Left ventricle myocardium superior (tissue), 1 donor: Measurements from ENCODE around the gene CDH26. TPM values are rescaled to one million over a fixed set of nuclear protein-coding genes. Genes with fewer than 3 reads are reported as not detected.
A peak's percentile ranks its signal among the peaks of the same experiment; 100 is the strongest.

ENCODE experiments used
- ATAC-seq: fragments of 200-7000 bp; cut with Tn5 transposase; one replicate; pipeline ENCODE4 v1.9.1; 2020; ENCODE audit warnings: mild to moderate bottlenecking, moderate library complexity
- DNase-seq: peaks from one replicate; pipeline ENCODE4 v3.0.0-alpha.2; 2020
- intact Hi-C: fragments of 100-400 bp; cut with micrococcal nuclease; formaldehyde crosslinking; loops from one replicate; pipeline ENCODE4 v1.11.0; 2022
- long read RNA-seq: library from polyadenylated mRNA; unstranded; transcript quantifications from one replicate; pipeline ENCODE4 v2.0.0, GENCODE V29; 2021
- total RNA-seq: library from RNA; stranded (reverse); fragmentation: NEBNext Ultra II Directional; extraction: Animal tissue kit (Norgen Biotek cat#: 25700); gene quantifications from one replicate; pipeline ENCODE4 v1.2.1, GENCODE V29; 2021
- donor health status: DM: no; HTN: yes; CAD: no; lungs with severe emphysema.

The CDH26 gene
- total RNA-seq = 1.6 TPM
- long read RNA-seq, partial matches to known transcripts = 0 of 4 reads
- long read RNA-seq, other reads (novel, unspliced or antisense) = 4 of 4 reads

DNA sequence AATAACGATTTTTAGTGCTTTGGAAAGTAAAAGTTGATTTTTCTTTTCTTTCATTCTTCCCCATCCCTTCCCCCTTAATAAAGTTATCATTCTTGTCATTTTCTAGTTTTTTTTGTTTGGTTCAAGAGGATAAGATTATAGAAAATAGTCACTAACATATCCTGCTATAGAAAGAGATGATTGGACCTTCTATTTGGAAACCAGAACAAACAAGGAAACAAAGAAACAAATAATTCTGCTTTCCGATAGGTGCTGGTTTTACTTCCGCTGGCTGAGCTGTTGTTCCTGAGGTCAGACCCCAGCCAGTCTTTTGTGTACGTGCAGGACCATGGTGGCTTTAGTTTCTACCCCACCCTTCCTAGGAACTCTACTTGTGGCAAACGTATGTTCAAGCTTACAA lies at the start of gene CDH26:
Gene CDH26 (plus strand): TSS at position 301 of the 400 bp plus-strand sequence. CDS start 304 bp downstream, outside the sequence.
- intact Hi-C loops = no loop called here
- ATAC-seq = no peak
- DNase-seq = no peak

DNA sequence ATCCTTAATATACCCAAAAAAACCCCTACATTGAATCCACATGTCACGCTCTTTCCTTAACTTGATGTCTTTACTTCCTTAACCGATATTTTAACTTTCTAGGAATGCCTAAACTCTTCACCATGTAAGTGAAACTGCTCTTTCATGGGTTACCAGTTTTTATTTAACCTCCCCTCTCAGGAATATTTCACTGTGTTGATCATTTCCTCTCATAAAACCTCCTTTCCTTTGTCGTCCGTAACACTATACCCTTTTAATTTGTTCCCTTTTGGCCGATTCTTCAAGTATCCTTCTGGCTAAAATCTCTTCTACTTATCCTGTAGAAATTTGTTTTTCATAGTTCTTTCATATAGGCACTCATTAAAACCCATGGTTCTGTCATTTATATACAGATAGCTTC lies 49.4 kb upstream of the CDH26 start:
- ATAC-seq = no peak
- no peak for DNase-seq
- intact Hi-C loops = no loop called here

DNA sequence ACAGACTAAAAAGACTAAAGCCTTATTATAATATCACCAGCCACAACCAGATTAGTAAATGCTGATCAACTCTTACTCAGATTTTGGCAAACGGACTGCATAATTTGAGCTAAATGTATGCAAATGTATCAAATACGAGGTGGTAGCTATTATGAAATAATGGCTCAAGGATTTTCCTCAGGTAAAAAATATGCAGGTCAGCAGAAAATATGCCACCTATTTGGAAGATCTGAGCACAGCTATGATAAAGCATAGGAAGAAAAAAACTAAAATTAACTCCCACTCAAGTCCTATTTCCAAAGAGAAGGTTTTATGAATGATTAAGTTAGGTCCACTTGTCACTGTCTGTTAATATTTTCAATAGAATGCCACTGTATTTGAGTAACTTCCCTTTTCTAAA lies 47.2 kb upstream of the CDH26 start:
- DNase-seq (no peak), ATAC-seq (no peak)
- intact Hi-C loops = no loop called here

DNA sequence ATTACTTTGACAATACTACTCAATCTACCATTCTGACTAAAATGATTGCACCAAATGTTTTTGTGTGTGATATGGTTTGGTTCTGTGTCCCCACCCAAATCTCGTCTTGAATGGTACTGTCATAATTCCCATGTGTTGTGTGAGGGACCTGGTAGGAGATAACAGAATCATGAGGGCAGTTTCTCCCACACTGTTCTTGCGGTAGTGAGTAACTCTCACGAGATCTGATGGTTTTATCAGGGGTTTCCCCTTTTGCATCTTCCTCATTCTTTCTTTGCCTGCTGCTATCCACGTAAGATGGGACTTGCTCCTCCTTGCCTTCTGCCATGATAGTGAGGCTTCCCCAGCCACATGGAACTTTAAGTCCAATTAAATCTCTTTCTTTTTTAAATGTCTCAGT lies 45.6 kb upstream of the CDH26 start:
- DNase-seq (no peak), ATAC-seq (no peak)
- intact Hi-C loops = no loop called here

DNA sequence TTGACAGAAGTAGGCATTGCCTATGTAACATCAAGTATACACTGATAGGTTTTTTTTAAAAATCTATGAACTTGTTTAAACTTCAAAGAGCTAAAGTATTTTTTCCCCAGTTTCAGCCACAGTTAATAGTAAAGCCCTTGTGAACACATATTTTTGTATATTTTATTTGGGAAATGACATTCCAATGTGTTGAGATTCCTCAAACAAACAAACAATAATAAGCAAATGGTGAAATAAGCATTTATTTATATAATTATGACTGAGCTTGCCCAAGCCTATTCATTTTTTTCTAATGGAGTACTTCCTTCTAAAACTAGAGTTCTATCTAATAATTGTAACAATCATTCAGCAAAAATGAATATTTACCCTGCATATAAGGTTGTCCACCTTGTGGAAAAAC lies 37.3 kb upstream of the CDH26 start:
- intact Hi-C loops = no loop called here
- no peak for ATAC-seq

DNA sequence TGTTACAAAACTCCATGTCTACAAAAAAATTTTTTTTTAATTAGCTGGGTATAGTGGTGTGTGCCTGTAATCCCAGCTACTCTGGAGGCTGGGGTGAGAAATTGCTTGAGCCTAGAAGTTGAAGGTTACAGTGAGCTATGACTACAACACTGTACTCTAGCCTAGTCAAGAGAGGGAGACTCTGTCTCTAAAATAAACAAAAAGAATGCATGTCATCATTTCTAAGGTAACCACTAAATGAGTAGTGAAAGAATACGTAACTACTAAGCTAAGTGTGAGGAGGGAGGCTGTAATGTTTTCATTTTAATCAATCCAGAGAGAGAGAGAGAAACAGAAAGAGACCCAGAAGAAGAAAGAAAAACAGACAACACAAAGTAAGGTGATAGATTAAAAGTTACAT lies 34.7 kb upstream of the CDH26 start:
- intact Hi-C loops = no loop called here
- DNase-seq (no peak), ATAC-seq (no peak)

More for the DNA sequence above, 37.3 kb upstream of the CDH26 start:
- DNase-seq = no peak

DNA sequence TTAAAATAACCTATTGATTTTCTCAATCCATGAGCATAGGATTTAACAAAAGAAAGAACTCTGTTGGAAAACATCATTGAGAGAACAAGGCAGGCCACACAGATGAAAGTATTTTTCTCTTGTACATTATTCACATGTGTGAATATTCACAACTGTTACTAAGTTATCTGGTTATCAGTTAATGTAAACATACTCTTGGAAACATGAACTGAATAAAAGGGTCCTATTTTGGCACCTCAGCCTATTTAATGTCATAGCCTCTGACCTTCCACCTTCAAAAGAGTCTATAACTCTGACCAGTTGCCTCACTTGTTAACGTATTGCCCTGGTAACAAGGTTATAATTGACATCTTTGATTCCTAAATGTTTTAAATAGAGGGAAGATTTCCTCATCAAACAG lies 32.9 kb upstream of the CDH26 start:
- ATAC-seq (no peak), DNase-seq (no peak)
- intact Hi-C loops = no loop called here

DNA sequence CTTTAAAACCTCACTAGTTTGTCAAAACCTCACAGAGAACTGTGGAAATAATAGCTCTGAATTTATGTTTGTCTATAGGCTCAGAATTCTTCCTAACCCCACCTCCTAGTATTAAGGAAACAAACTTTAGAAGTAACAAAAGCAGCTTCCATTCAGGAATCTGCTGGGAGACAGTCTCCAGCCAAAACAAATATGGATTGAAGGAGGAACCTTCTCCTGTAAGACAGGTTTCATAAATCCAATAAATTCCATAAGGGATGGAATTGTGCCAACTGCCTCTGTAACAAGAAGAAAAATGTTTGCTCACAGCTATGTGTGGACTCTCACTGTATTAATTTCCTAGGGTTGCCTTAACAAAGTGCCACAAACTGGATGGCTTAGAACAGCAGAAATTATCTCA lies 32.3 kb upstream of the CDH26 start:
- intact Hi-C loops = no loop called here
- ATAC-seq (no peak), DNase-seq (no peak)

DNA sequence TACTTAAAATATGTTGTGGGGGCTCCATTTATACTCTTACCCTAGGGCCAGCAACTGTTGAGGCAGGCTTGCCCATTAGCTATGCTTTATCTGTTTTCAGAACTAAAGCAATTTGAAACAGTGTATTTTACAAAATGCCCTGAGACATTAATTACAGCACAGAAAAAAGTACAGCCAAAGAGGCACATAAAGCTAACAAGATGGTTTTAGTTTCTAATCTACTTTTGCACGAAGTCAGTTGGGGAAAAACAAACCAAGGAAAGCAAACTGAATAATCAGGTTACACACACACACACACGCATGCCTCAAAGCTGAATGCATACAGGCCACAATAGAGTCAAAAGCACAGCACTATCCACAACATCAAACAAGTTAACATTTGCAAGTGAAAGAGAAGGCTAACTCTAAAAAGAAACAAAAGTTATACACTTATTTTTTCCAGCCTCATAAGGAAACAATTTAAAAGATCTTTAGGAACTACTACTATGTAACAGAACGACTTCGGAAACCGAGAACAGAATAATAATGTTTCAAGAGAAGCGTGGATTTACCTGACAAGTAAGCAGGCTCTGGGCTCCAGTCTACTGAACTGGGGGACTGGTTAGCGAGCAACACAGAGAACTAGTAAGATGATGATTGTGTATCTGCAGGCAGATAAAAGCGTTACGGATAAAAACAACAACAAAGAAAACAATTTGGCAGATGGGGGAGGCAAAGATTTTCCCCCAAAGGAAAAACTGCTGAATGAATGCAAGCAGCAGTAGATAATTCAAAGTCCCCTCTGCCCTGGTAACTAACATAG lies 26.5 kb upstream of the CDH26 start:
- ATAC-seq = no peak
- no peak for DNase-seq
- intact Hi-C loops = no loop called here

DNA sequence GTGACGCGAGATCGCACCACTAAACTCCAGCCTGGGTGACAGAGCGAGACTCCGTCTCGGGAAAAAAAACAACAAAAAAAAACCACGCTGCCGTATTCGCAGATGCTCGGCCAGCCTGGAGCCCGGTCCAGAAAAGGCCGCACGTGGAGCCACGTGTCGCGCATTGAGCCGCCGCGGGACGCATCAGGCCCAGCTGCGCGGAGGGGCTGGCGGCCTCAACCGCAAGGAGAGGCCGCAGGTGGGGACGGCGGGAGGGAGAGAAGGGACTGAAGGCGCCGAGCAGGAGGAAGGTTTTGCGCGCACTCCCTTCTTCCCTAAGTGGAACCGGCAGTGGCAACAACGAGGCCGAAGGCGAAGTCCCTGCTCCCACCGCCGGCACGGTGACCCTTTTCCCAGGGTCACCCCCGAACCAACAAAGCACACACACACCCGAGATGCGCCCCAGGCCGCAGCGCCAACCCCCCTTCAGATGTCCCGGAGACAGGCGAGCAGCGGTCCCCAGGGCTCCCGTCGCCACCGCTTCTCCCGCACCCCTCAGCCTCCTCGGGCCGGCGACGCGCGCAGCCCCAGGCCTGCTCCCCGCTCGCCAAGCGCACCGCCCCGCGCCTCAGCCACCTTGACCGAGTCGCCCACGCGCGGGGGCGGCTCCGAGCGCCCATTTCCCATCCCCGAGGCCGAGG lies 25.5 kb upstream of the CDH26 start:
- intact Hi-C loops = no loop called here
- DNase-seq (no peak), ATAC-seq (no peak)

DNA sequence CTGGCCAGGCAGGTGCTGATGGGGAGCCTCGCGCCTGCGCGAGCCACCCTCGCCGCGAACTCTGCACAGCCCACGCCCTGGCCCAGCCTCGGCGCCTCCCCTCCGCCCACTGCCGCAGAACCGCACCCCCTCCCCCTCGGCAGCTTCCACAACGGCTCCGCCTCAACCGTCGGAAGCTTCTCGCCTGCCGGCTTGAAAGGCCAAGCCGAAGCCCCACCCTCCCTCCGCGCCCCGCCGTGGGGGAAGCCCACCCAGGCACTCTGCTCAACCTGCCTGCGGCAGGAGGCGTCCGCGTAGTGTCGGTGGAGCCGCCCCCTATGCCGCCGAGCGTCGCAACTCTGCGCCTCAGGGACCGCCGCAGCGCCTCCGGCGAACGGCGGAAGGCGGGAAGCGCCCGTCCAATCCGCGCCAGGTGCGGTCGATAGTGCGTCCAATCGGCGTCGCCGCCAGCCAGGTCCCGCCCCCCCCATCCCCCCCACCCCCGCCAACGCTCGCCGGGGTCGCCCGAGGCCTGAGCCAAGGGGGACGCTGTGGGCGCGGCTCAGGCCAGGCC lies 24.9 kb upstream of the CDH26 start, which contains the start of gene SYCP2:
Gene SYCP2 (minus strand): TSS at position 342 of the 553 bp plus-strand sequence. CDS start 11,224 bp downstream, outside the sequence.
- intact Hi-C loops = no loop called here
- DNase-seq (peak; percentile 82), ATAC-seq (peak; percentile 80)

DNA sequence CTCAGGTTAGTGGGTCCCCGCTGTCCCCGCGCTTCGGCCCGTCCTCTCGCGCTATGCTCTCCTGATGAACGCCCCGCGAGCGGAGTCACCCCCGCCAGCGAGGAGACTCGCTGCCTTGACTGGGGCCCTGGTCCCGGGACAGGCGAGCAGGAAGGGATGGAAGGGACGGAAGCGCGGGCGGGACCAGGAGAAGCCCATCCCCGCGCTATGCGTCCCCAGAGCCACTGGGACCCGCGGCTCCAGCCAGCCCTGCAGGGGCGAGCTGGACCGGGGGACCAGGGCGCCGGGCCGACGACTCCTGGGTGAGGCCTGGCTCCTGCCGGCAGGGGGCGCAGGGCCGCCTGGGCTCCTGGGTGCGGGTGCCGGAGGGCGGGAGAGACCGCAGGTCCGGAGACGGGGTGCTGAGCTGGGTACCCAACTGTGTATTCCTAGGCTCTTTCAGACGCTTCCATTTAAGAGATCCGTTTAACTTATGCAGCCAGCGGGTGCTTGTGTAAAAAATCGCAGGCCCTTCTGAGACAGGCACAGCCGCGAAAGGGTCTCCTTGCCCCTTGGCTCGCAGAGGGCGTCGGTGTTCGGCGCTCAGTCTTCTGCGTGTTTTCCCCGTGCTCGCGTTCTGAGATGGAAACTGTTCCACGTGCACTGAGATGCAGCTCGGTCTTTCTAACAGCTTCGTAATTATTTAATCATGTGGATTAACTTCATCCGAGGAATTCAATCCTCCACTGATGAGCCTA lies 24.2 kb upstream of the CDH26 start:
- intact Hi-C loops = no loop called here
- ATAC-seq = peak; percentile 90

DNA sequence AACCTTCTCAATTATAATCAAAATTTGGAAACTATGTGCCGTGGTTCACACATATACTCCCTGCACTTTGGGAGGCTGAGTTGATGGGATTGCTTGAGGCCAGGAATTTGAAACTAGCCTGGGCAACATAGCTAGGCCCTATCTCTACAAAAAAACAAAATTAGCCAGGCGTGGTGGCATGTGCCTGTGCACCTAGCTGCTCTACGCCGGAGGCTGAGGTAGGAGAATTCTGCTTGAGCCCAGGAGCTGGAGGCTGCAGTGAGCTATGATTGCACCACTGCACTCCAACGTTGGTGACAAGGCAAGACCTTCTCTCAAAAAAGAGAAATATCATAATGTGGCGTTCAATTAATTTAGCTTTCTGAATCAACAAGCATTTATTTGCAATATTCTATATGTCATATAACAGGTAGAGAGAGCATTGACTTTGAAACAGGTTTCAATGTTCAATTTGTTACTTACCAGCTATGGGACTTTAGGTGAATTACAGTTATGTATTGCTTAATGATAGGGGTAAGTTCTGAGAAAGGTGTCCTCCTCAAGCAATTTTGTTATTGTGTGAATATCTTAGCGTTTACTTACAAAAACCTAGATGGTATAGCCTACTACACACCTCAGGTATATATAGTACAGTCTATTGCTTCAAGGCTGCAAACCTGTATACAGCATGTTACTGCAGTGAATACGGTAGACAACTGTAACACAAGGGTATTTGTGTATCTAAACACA lies 22.6 kb upstream of the CDH26 start:
- intact Hi-C loops = no loop called here
- no peak for ATAC-seq
- no peak for DNase-seq

More for the DNA sequence above, 24.2 kb upstream of the CDH26 start:
- peak; percentile 92 for DNase-seq

DNA sequence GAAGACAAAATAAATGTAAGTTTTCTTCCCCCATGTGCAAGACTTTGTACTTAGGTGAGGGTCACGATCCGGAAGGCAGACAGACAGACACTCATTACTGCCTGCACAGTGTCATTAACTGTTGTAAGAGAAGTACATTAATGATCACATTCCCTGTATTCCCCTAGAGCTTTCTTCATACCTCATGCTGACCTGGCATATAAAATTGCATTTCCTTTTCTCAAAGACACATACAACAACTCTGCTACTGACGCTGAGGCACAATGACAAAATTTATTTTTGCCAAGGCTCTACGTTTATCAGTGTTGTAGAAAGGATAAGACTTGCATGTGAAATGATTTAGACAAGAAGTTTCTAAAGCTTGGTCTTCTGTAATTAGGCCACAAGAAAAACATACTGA lies 21.8 kb upstream of the CDH26 start:
- DNase-seq = no peak
- intact Hi-C loops = no loop called here
- no peak for ATAC-seq

DNA sequence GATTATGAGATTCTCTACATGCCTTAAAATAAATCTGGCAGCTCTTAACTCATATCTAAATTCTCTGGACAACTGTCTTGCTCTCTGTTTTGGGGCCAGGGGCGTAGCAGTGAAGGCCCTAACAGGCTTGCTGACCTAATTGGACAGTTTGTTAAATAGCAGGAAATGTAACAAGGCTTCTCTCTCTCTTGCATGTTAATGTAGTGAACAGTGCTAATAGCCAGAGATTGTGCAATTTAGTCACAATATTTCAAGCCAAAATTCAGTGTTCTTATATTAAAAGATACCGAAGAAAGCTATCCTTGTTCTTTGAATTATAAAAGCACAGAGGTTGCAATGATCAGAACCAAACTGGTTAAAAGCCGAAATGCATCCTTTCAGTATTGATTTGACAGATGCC lies 21.1 kb upstream of the CDH26 start:
- ATAC-seq = no peak
- DNase-seq = no peak
- intact Hi-C loops = no loop called here

DNA sequence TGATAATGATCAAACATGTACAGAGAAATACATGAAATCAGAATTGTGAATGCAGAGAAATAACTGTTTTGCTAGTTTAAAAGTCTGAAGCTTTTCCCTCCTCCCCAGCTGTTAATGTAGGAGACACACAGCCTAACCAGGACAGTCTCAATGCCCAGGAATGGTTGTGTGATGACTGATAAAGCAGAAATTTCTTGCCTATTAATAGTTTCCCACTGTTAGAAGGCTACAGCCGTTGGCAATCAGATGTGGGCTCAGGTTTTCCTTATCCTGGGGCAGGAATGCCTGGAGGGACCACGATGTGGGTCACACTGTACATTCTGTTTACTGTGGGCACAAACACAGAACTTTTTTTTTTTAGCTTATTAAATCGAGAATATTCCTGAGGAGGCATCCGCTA lies 20.0 kb upstream of the CDH26 start:
- intact Hi-C loops = no loop called here
- no peak for DNase-seq
- peak; percentile 7 for ATAC-seq

DNA sequence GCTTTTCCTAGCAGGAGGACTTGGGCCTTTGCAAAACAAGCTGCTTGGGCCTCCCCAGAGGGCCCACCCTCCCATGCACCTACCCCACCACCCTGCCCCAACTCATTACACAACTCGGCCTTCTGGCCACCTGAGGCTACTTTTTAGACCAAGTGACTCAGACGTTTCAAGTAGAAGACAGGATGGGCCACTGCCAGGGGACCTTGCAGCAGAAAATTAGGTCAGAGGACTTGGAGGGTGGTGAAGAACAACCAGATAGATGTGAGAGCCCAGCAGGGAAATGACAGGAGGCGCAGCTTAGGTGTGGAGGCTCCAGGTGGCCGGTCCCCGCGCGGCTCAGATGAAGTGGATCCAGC lies 19.5 kb upstream of the CDH26 start:
- intact Hi-C loops = no loop called here
- DNase-seq (peak; percentile 48), ATAC-seq (peak; percentile 0)

DNA sequence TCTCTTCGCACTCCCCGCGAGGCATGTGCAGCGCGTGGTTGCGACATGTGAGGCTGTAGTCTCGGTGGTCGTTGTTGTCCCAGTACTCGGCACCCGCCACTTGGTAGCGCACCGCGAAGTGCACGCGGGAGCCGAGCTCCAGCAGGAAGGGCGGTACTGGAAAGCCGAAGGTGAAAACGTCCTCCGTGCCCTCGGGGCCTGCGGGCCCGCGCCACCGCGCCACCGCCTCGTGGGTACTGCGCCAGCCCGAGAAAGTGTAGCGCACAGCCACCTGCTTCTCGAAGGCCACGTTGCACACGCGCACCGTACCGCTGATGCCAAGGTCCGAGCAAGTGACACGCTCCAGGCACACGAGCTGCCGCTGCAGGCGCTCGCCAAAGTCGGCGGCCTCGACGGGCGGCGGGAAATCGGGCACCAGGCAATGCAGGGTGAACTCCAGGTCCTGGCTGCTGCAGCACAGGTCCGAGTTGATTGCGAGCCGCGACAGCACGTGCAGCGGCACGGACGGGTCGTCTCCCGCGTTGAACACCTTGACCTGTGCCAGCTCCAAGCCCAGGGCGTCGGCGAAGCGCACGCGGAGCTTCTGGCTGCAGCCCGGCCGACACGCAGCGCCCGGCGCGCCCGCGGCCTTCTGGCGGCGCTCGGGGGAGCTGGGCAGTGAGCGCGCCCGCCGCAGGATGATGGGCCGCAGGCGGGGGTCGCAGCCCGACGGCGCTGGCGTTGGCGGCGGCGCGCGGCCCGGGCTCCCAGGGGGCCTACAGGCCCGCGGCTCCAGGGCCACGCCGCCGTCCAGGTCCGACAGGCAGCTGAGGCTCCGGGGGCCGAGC lies 19.0 kb upstream of the CDH26 start:
- ATAC-seq = peak; percentile 12
- intact Hi-C loops = no loop called here
- no peak for DNase-seq

DNA sequence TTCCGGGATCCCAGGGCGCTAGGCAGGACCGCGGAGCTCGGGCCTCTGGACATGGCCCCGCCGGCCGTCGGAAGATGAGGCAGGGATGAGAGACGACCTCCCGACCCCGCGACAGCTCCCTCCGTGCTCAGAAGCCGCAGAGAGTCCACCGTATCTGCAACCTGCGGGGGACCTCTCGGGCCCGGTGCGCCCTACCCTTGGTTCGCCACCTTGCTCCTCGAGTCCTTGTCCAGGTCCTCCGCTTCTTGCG lies 18.4 kb upstream of the CDH26 start:
- DNase-seq (peak; percentile 69), ATAC-seq (peak; percentile 5)
- intact Hi-C loops = no loop called here
